ENCODE measurements around the gene GCC2. TPM values are rescaled to one million over a fixed set of nuclear protein-coding genes. Genes with fewer than 3 reads are reported as not detected.
"Not testable (repeated sequence)": the region's sequence is repeated elsewhere in the genome, so short reads cannot be mapped to it uniquely, and the experiment has no call there.

Gene GCC2
- total RNA-seq, 1 donor from 2014 or later = 23.9 TPM

- ATAC-seq (no peak), DNase-seq (no peak)
- intact Hi-C loops (cut with micrococcal nuclease) = no loop called here
These were observed 20.6 kb upstream of the GCC2 start for GRCh38 chr2:108428286-108429009.

- DNase-seq; ATAC-seq; intact Hi-C loops (cut with micrococcal nuclease): not testable (repeated sequence)
These were observed 13.4 kb upstream of the GCC2 start for GRCh38 chr2:108435578-108435977.

DNA sequence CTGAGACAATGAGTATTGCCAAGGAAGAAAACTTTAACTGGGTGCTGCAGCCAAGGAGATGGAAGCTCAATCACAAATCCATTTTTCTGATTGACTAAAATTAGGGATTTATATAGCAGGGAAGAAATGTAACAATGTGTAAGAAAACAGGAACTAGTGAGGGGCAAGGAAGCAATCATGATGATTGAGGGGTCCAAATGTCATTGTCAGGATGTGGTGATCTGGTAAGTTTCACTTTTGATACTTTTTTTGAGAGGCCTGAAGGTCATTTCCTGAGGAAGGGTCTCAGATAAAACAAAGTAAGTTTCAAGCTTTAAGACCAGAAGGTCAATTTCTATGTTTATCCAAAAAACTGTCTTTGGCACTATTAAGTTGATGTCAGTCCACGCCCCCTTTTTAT, 12.0 kb upstream of the GCC2 start:
- ATAC-seq (no peak), DNase-seq (no peak)
- intact Hi-C loops (cut with micrococcal nuclease) = no loop called here

DNA sequence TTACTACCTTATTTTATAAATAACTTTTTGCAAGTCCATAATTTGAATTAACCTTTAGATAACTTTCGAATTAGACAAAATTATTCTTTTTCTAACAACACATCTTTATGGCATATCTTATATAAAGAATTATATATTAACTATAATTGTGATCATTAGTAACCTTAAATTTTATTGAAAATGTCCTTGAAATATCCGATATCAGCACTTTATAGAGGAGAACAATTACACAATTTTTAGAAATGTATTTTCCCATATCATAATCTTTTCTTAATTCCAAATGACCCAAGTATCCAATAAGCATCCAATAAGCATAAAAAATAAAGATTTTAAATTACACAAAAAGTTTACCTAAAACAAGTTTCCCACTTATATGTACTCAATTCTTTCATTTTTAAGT, 7.3 kb upstream of the GCC2 start:
- intact Hi-C loops (cut with micrococcal nuclease) = no loop called here
- no peak for DNase-seq
- ATAC-seq = no peak

DNA sequence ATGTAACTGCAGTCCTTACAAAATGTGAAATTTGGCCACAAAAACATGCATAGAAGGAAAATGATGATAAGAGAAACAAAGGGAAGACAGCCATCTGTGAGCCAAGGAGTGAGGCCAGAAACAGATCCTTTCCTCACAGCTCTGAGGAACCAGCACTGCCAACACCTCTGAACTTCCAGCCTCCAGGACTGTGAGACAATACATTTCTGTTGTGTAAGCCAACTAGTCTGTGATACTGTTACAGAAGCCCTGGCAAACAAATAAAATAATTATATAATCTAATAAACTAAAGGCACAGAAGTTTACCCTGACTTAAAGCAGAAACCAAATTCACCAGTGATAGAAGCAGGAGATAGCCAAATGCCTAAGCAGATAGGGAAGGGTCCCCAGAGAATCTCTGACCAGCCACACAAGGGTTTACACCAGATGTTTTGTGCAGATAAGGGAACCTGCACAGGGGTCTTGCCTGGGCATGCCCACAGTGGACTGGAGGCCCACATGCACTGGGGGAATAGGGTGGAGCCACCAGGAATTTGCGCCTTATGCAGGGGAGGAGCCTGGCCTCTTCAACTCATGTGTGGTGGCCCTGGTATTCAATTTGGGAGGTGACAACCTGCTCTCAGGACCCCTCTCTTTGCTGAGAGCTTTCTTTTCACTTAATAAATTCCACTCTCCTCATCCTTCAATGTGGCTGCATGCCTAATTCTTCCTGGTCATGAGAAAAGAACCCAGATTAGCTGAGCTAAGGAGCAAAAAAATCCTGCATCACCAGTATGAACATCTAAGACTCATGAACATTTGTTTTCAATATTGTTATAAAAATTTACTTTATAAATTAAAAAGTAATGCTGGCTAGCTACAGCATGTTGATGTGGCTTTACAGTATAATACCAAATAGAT, 3.8 kb upstream of the GCC2 start:
- ATAC-seq (no peak), DNase-seq (no peak)
- intact Hi-C loops (cut with micrococcal nuclease) = no loop called here

DNA sequence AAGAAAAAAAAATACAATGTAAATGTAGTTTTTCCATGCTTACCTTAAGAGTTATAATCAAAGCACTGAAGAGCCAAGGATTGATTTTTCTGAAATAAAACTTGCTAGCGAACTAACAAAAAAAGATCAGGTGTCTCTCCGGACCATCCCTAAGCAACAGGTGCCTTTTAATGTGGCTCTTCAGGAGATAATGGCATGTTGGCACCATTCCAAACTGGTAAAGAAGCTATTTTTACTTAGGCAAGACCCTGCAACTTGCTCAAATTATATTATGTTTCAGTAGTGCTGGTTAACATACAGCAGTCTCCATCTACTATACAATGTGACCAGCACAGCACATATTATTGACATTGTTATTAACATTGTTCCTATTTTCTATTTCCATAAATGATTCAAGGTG, 2.3 kb upstream of the GCC2 start:
- DNase-seq = no peak
- intact Hi-C loops (cut with micrococcal nuclease) = no loop called here
- ATAC-seq = no peak

GRCh38 chr2:108447947-108448677, 894 bp upstream of the GCC2 start:
- intact Hi-C loops (cut with micrococcal nuclease) = no loop called here
- no peak for ATAC-seq
- DNase-seq = no peak

DNA sequence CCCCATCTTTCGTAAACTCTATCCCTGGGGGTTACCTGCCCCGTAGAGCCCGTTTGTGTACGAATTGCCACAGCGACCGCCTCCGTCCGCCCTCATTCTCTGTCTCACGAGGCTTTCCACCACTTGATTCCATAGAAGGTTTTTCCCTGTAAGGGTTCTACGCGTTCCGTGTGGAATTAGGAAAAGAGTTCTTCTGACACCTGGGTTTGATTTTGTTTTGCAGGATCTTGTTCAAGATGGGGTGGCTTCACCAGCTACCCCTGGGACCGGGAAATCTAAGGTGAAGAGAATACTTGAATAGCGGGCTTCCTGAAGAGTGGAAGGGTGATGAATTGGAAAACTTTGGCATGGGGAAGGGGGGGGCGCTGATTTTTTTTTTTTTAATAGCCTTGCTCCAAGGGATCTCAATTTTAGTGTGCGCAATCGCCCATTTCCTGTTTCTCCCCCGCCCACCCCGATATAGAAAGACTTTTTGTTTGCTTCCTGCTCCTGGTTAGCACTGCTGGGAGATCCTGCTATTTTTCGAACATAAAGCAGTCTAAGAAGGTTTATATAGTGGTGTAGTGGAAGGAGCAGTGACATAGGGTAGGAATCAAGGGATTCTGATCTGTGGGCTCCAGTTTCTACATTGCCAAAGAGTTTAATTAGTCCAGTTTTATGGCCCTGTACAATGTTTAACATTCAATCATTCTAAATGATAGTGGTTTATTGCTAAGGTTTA, 564 bp downstream of the GCC2 start:
- intact Hi-C loops (cut with micrococcal nuclease) = no loop called here
- DNase-seq = no peak
- ATAC-seq = peak; percentile 23

DNA sequence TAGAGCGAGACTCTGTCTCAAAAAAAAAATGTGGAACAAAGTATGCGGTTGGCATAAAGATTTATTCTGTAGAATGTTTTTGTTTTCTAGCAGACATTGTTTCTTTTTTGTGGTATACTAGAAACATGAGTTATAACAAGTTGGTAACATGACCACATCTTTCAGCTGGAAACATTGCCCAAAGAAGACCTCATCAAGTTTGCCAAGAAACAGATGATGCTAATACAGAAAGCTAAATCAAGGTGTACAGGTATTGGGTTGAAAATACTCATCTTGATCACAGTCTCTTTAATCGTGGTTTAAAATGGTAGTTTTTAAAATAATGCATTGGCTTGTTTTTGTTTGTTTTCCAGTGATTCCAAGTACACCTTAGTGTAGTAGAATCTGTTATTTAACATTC, 1.9 kb downstream of the GCC2 start:
- DNase-seq (no peak), ATAC-seq (no peak)
- intact Hi-C loops (cut with micrococcal nuclease) = no loop called here

DNA sequence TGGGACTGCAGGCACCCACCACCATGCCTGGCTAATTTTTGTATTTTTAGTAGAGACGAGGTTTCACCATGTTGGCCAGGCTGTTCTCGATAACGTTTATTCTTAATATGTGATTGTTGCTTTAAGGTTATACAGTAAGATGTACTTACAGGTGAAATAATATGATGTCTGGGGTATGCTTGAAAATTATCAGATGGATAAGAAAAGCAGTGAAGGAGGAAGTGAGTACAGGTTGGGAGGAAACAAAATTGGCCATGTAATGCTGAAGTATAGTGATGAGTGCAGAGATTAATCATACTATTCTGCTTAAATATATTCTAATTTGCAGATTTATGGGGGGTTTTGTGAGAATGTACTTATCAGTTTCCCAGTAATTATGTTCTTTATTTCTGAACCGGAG, 3.0 kb downstream of the GCC2 start:
- DNase-seq (no peak), ATAC-seq (no peak)
- intact Hi-C loops (cut with micrococcal nuclease) = no loop called here

DNA sequence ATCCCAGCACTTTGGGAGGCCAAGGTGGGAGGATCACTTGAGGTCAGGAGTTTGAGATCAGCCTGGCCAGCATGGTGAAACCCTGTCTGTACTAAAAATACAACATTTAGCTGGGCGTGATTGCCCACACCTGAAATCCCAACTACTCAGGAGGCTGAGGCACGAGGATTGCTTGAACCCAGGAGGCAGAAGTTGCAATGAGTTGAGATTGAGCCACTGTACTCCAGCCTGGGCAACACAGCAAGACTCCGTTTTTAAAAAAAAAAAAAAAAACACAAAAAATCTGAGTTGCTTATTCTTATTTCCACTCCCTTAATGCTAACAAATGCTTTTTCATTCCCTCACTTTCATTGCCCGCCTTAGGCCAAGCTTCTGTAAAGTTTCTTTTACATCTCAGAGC, 4.5 kb downstream of the GCC2 start:
- ATAC-seq; DNase-seq; intact Hi-C loops (cut with micrococcal nuclease): not testable (repeated sequence)

- intact Hi-C loops (cut with micrococcal nuclease) = no loop called here
- ATAC-seq = no peak
- DNase-seq = no peak
These were observed 5.4 kb downstream of the GCC2 start for GRCh38 chr2:108454440-108454839.

- no peak for DNase-seq
- intact Hi-C loops (cut with micrococcal nuclease) = no loop called here
- no peak for ATAC-seq
These were observed 6.6 kb downstream of the GCC2 start for GRCh38 chr2:108455571-108455970.

- intact Hi-C loops (cut with micrococcal nuclease) = no loop called here
- ATAC-seq (no peak), DNase-seq (no peak)
These were observed 9.1 kb downstream of the GCC2 start for GRCh38 chr2:108458082-108458481.

DNA sequence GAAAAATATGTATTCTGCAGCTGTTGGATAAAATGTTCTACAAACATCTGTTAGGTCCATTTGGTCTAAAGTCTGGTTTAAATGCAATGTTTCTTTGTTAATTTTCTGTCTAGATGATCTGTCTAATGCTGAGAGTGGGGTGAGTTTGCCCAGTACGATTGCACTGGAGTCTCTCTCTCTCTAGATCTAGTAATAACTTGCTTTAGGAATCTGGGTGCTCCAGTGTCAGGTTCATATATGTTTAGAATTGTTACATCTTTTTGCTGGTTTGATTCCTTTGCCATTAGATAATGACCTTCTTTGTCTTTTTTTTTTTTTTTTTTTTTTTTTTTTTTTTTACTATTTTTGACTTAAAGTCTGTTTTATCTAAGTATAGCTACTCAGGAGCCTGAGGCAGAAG, 10.4 kb downstream of the GCC2 start:
- DNase-seq = no peak
- intact Hi-C loops (cut with micrococcal nuclease) = no loop called here
- no peak for ATAC-seq

DNA sequence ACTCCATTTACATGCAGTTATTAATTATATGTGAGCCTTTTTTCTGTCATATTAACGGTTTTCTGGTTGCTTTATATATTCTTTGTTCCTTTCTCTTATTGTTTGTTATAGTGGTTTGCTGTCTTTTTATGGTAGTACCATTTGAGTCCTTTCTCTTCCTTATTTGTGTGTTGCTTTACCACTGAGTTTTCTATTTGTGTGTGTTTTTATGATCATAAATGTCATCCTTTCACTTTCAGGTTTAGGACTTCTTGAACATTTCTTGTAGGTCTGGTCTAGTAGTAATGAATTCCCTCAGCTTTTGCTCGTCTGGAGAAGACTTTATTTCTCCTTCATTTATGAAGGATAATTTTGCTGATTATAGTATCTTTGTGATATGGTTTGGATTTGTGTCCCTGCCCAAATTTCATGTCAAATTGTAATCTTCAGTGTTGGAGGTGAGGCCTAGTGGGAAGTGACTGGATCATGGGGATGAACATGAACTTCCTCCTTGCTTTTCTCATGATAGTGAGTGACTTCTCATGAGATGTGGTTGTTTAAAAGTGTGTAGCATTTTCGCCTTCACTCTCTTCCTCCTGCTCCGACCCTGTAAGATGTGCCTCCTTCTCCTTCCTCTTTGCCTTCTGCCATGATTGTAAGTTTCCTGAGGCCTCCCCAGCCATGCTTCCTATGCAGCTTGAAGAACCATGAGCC, 11.5 kb downstream of the GCC2 start:
- DNase-seq (no peak), ATAC-seq (no peak)
- intact Hi-C loops (cut with micrococcal nuclease) = no loop called here

DNA sequence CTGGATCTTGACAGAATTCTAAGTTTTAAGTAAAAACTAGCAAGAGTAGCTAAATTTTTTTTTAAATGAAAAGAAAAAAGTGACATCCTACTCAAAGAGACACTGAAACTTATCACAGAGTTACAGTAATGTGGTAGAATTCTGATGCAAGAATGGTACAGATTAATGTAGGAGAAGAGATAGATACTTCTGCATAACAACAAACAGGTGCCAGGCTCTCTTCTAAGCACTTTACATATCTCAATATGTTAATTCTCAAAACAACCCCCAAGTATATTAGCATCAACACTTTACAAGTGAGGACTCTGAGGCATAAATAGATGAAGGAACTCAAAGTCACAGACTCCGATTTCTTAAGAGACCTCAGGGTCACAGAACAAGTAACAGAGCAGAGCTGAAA, 28.1 kb downstream of the GCC2 start:
- intact Hi-C loops (cut with micrococcal nuclease) = no loop called here
- no peak for ATAC-seq
- DNase-seq = no peak

DNA sequence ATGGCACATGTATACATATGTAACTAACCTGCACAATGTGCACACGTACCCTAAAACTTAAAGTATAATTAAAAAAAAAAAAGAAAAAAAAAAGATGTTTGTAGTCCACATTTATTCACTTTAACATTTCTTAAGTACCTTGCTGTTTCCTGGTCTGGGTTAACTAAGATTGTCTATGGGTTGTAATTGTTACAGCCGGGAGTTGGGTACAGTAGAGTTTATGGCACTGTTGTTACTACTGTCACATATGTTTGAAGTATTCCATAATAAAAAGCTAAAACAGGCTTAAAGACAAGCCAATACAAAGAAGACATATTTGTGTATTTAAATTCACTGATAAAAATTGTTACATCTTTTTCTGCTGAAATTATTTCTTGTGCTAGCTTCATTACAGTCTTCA, 36.2 kb downstream of the GCC2 start:
- intact Hi-C loops (cut with micrococcal nuclease) = no loop called here
- ATAC-seq = no peak
- DNase-seq = no peak
